Spleen (tissue), 11 donors: ENCODE data around the gene TMEM106C. TPM values are rescaled to one million over a fixed set of nuclear protein-coding genes. Genes with fewer than 3 reads are reported as not detected.
A peak's percentile ranks its signal among the peaks of the same experiment; 100 is the strongest.

Experiments
- DNase-seq: peaks from one replicate; pipeline ENCODE4 v3.0.0-alpha.2; 2020
- H3K27ac ChIP-seq, 8 donors: fragments of 200-600 bp; sonication (generic) in 7 of 8; 1 replicate in 4 of 8; 2 replicates in 4 of 8; pipeline versions ENCODE4 v1.5.0 to v1.8.0; 2016 to 2021; ENCODE audit warnings: inconsistent platforms in 4 of 8, mild to moderate bottlenecking in 4 of 8, moderate library complexity in 1 of 8
- H3K27me3 ChIP-seq, 7 donors: fragments of 200-600 bp; sonication (generic) in 6 of 7; replicated peaks in 1 of 7; 1 replicate in 4 of 7; 2 replicates in 3 of 7; pipeline versions ENCODE4 v1.5.0 to v1.8.0; 2016 to 2021; ENCODE audit warnings: inconsistent platforms in 3 of 7, mild to moderate bottlenecking in 1 of 7
- H3K36me3 ChIP-seq, 6 donors: fragments of 200-600 bp; sonication (generic) in 5 of 6; 1 replicate in 4 of 6; 2 replicates in 2 of 6; pipeline versions ENCODE4 v1.5.0 to v1.8.0; 2016 to 2021; ENCODE audit warnings: inconsistent platforms in 2 of 6
- H3K4me1 ChIP-seq, 6 donors: fragments of 200-600 bp; sonication (generic) in 5 of 6; 1 replicate in 3 of 6; 2 replicates in 3 of 6; pipeline versions ENCODE4 v1.5.0 to v1.8.0; 2016 to 2021; ENCODE audit warnings: inconsistent platforms in 3 of 6
- H3K4me3 ChIP-seq, 8 donors: fragments of 200-600 bp; sonication (generic) in 7 of 8; 1 replicate in 4 of 8; 2 replicates in 4 of 8; pipeline versions ENCODE4 v1.5.0 to v1.8.0; 2016 to 2021; ENCODE audit warnings: inconsistent platforms in 4 of 8, mild to moderate bottlenecking in 4 of 8, moderate library complexity in 2 of 8
- H3K9me3 ChIP-seq, 8 donors: fragments of 200-600 bp; sonication (generic) in 7 of 8; 1 replicate in 4 of 8; 2 replicates in 4 of 8; pipeline versions ENCODE4 v1.5.0 to v1.8.0; 2016 to 2021; ENCODE audit warnings: inconsistent platforms in 4 of 8
- CTCF ChIP-seq, 11 experiments: fragments of 200-600 bp in 7 of 11; fragments of 450-650 bp in 4 of 11; sonication (generic) in 4 of 11; IDR thresholded peaks in 8 of 11; conservative IDR thresholded peaks in 3 of 11; 1 replicate in 7 of 11; 2 replicates in 4 of 11; pipeline versions ENCODE4 v1.4.0 to v1.8.0; 2016 to 2021; ENCODE audit warnings: antibody characterized with exemption in 11 of 11, inconsistent platforms in 4 of 11, mild to moderate bottlenecking in 1 of 11
- POLR2A ChIP-seq, 3 donors: fragments of 450-650 bp; IDR thresholded peaks; one replicate each; pipeline ENCODE4 v1.5.1; 2017; ENCODE audit warnings: antibody characterized with exemption in 3 of 3, mild to moderate bottlenecking in 1 of 3
- POLR2AphosphoS5 ChIP-seq, 3 donors: sonication (generic); formaldehyde crosslinking; IDR thresholded peaks; one replicate each; pipeline ENCODE4 v1.5.1; 2017; ENCODE audit warnings: antibody characterized with exemption in 3 of 3
- WGBS, 5 donors: extraction: QIAGEN DNeasy Blood & Tissue Kit in 3 of 5; methylation state at CpG; one replicate each; pipeline versions ENCODE4 v1.1.5 to v1.1.7; 2013 to 2018; 5-methylcytosine and 5-hydroxymethylcytosine counted together
- intact Hi-C: fragments of 100-400 bp; cut with DNase I; formaldehyde crosslinking; loops from one replicate; pipeline ENCODE4 v1.15.0; 2023; ENCODE audit warnings: low total_unique reads
- polyA plus RNA-seq, 3 donors: library from polyadenylated mRNA; stranded (reverse); fragments of 200-250 nt; gene quantifications; one replicate each; pipeline ENCODE4 v1.2.1, GENCODE V29; 2013
- total RNA-seq, 7 donors: library from RNA; depleted of rRNA in 3 of 7; stranded (reverse); fragments of >200 nt in 3 of 7; fragmentation: NEBNext Ultra II Directional in 4 of 7; extraction: Animal tissue kit (Norgen Biotek cat#: 25700) in 4 of 7; gene quantifications; one replicate each; pipeline versions ENCODE4 v1.1.0 to v1.2.1, GENCODE V29; 2016 to 2021
- donor health status: healthy with polysubstance abuse.
- donor health status: DM: no; HTN: no; CAD: no; lungs with moderate emphysema.
- donor health status: DM: no; HTN: no; CAD: no.
- donor health status: Bipolar disorder and iron deficiency.
- donor health status: healthy.
- donor health status: DM: no; HTN: no; CAD: no.
- donor health status: DM: yes; HTN: yes; CAD: no.

Gene TMEM106C
- total and polyA plus RNA-seq, 10 donors: 30.1 to 124 (median 64.6) TPM

DNA sequence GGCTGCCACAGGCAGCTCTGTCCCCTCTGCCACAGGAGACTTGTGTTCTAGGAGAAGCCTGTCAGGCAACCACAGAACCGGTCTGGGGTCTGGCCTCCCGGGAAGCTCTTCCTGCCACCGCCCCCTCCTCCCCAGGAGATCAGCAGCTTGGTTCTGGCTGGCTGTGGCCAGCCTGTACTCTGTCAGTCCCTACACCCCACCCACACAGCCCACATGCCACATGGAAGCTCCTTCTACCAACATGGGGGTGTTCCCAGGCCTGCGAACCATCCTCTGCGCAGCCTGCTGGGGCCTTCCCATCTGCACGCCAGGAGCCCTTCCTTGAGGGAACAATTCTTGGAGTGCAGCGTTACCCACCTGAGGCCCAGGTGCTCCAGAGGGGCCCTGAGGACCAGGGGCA lies 16.8 kb downstream of the TMEM106C start:
- Histone ChIP-seq H3K36me3 (no peaks in the 10 kb centered on the region), H3K9me3 (no peaks in the 10 kb centered on the region), H3K27me3 (peaks cover 0 to 4% (median 0%) of the 10 kb centered on the region in 7 donors), H3K4me1 (no peaks in the 10 kb centered on the region), H3K4me3 (no peak overlapping the region), H3K27ac (no peak overlapping the region)
- peak; percentile 54 for DNase-seq
- TF ChIP-seq POLR2A (IDR thresholded peaks at IDR 0.05) (no peak), POLR2AphosphoS5 (IDR thresholded peaks at IDR 0.05) (no peak), CTCF (IDR thresholded peaks at IDR 0.05 in 8 of 11, conservative IDR thresholded peaks at IDR 0.05 in 3 of 11) (no peak)
- 78 to 91% (median 88%) methylated on average over 7 of the region's 7 CpGs for WGBS, 5 donors
- intact Hi-C loops: no loop called here

- Histone ChIP-seq H3K4me1 (no peaks in the 10 kb centered on the region), H3K27ac (no peak overlapping the region), H3K36me3 (no peaks in the 10 kb centered on the region), H3K9me3 (no peaks in the 10 kb centered on the region), H3K27me3 (peaks cover 0 to 4% (median 0%) of the 10 kb centered on the region in 7 donors), H3K4me3 (no peak overlapping the region)
- 77 to 83% (median 80%) methylated on average over 16 to 17 of the region's 17 CpGs for WGBS, 5 donors
- peak; percentile 64 for DNase-seq
- TF ChIP-seq POLR2AphosphoS5 (IDR thresholded peaks at IDR 0.05): no peak
- TF ChIP-seq POLR2A (IDR thresholded peaks at IDR 0.05): no peak
- no peak for TF ChIP-seq CTCF (IDR thresholded peaks at IDR 0.05 in 8 of 11, conservative IDR thresholded peaks at IDR 0.05 in 3 of 11)
- intact Hi-C loops: no loop called here
These were observed 17.5 kb downstream of the TMEM106C start for GRCh38 chr12:47980779-47981495.

DNA sequence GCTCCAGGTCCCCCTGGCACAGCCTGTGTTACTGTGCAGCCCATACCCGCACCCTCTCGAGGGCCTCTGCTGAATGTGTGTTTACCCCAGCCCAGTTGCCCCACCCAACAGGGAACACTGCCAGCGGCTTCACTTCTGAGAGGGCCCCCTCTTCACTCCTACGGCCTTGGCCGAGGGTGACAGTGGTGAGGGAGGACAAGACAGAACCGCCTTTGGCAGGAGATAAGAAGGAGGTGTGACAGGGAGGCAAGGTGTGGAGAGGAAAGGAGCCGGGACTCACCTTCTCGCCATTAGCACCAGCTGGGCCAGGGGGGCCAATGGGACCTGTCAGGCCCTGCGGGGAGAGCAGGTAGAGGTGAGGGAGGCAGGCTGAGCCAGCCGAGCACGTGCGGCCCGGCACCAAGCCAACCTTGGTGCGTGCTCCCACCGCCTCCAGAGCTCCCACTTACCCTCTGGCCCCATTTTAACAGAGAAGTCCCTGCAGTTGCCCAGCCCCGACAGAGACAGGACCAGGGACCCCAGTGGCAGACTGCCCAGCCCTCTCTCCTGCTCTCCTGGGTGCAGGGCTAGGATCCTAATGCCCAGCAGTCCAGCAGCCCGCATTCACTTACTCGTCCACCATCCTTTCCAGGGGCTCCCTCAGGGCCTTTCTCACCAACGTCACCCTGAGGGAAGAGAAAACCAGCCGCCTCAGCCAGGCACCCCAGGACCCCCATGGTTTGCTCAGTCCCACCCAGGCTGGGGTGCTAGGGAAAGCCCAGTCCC lies 18.3 kb downstream of the TMEM106C start:
- 75 to 85% (median 82%) methylated on average over 15 to 20 of the region's 20 CpGs for WGBS, 5 donors
- intact Hi-C loops: no loop called here

More for the DNA sequence above, 18.3 kb downstream of the TMEM106C start:
- peak; percentile 44 for DNase-seq
- Histone ChIP-seq H3K27ac (no peak overlapping the region), H3K36me3 (no peaks in the 10 kb centered on the region), H3K4me1 (no peaks in the 10 kb centered on the region), H3K27me3 (peaks cover 0 to 4% (median 0%) of the 10 kb centered on the region in 7 donors), H3K9me3 (no peaks in the 10 kb centered on the region), H3K4me3 (no peak overlapping the region)
- TF ChIP-seq CTCF (IDR thresholded peaks at IDR 0.05 in 8 of 11, conservative IDR thresholded peaks at IDR 0.05 in 3 of 11) (no peak), POLR2AphosphoS5 (IDR thresholded peaks at IDR 0.05) (no peak), POLR2A (IDR thresholded peaks at IDR 0.05) (no peak)
